Liver (tissue), 9 donors: ENCODE results near the gene KLK13. TPM values are rescaled to one million over a fixed set of nuclear protein-coding genes. Genes with fewer than 3 reads are reported as not detected.

Experiments used
- DNase-seq: peaks from one replicate; pipeline ENCODE4 v3.0.0-alpha.2; 2017; ENCODE audit warnings: low spot score
- H3K27ac ChIP-seq, 2 donors: one replicate each; pipeline ENCODE4 v1.7.0; 2013; ENCODE audit warnings: inconsistent platforms in 2 of 2, low read length in 2 of 2, control low read depth in 1 of 2, low read depth in 1 of 2, mild to moderate bottlenecking in 1 of 2
- H3K27me3 ChIP-seq, 4 donors: one replicate each; pipeline versions ENCODE4 v1.6.1 to v1.7.0; 2013; ENCODE audit warnings: low read length in 3 of 4, inconsistent platforms in 1 of 4, mild to moderate bottlenecking in 1 of 4, moderate library complexity in 1 of 4; ENCODE audit not compliant: control insufficient read depth in 4 of 4, insufficient read depth in 4 of 4
- H3K36me3 ChIP-seq, 4 donors: one replicate each; pipeline versions ENCODE4 v1.6.1 to v1.7.0; 2013; ENCODE audit warnings: low read length in 3 of 4, mild to moderate bottlenecking in 3 of 4, low read depth in 1 of 4, moderate library complexity in 1 of 4; ENCODE audit not compliant: control insufficient read depth in 4 of 4, insufficient read depth in 3 of 4
- H3K4me1 ChIP-seq, 4 donors: one replicate each; pipeline versions ENCODE4 v1.6.1 to v1.7.0; 2013; ENCODE audit warnings: low read length in 3 of 4, mild to moderate bottlenecking in 3 of 4, moderate library complexity in 1 of 4; ENCODE audit not compliant: control insufficient read depth in 4 of 4, insufficient read depth in 4 of 4
- H3K4me3 ChIP-seq, 3 donors: one replicate each; pipeline versions ENCODE4 v1.6.1 to v1.7.0; 2013; ENCODE audit warnings: low read length in 3 of 3, control low read depth in 1 of 3, low read depth in 1 of 3, mild to moderate bottlenecking in 1 of 3
- H3K9ac ChIP-seq, 2 donors: one replicate each; pipeline ENCODE4 v1.7.0; 2013; ENCODE audit warnings: low read length in 2 of 2, mild to moderate bottlenecking in 2 of 2, moderate library complexity in 2 of 2, control low read depth in 1 of 2, low read depth in 1 of 2
- H3K9me3 ChIP-seq, 4 donors: one replicate each; pipeline versions ENCODE4 v1.6.1 to v1.7.0; 2013; ENCODE audit warnings: low read length in 3 of 4; ENCODE audit not compliant: control insufficient read depth in 4 of 4
- ATF3 ChIP-seq: IDR thresholded peaks from 2 replicates; pipeline ENCODE4 v1.6.1; 2016; ENCODE audit warnings: antibody characterized with exemption
- CTCF ChIP-seq: fragments of 150-350 bp; IDR thresholded peaks from 2 replicates; pipeline ENCODE4 v1.5.1; 2017; ENCODE audit warnings: improper control_type of control experiment, low read depth, low read length; ENCODE audit not compliant: missing input control
- EGR1 ChIP-seq, 2 donors: IDR thresholded peaks; 2 replicates each; pipeline ENCODE4 v1.6.1; 2016 to 2018; ENCODE audit warnings: antibody characterized with exemption in 2 of 2, low read depth in 2 of 2
- FOXA1 ChIP-seq: IDR thresholded peaks from 2 replicates; pipeline ENCODE4 v1.6.1; 2016; ENCODE audit warnings: antibody characterized with exemption
- FOXA2 ChIP-seq: IDR thresholded peaks from 2 replicates; pipeline ENCODE4 v1.6.1; 2016; ENCODE audit warnings: antibody characterized with exemption
- GABPA ChIP-seq, 2 donors: IDR thresholded peaks in 1 of 2; conservative IDR thresholded peaks in 1 of 2; 2 replicates each; pipeline ENCODE4 v1.6.1; 2016; ENCODE audit warnings: antibody characterized with exemption in 2 of 2, mild to moderate bottlenecking in 1 of 2, moderate library complexity in 1 of 2
- HNF4A ChIP-seq, 2 donors: conservative IDR thresholded peaks; 2 replicates each; pipeline ENCODE4 v1.6.1; 2016; ENCODE audit warnings: antibody characterized with exemption in 2 of 2, mild to moderate bottlenecking in 2 of 2
- HNF4G ChIP-seq: IDR thresholded peaks from 2 replicates; pipeline ENCODE4 v1.6.1; 2016; ENCODE audit warnings: antibody characterized with exemption
- MAX ChIP-seq: IDR thresholded peaks from 2 replicates; pipeline ENCODE4 v1.6.1; 2016; ENCODE audit warnings: antibody characterized with exemption
- RAD21 ChIP-seq, 2 donors: IDR thresholded peaks; 2 replicates each; pipeline ENCODE4 v1.6.1; 2016; ENCODE audit warnings: antibody characterized with exemption in 2 of 2, mild to moderate bottlenecking in 2 of 2
- RXRA ChIP-seq, 2 donors: IDR thresholded peaks; 2 replicates each; pipeline ENCODE4 v1.6.1; 2017 to 2018; ENCODE audit warnings: antibody characterized with exemption in 2 of 2, mild to moderate bottlenecking in 1 of 2
- SP1 ChIP-seq: IDR thresholded peaks from 2 replicates; pipeline ENCODE4 v1.6.1; 2018; ENCODE audit warnings: antibody characterized with exemption, mild to moderate bottlenecking
- TAF1 ChIP-seq: conservative IDR thresholded peaks from 2 replicates; pipeline ENCODE4 v1.6.1; 2016; ENCODE audit warnings: antibody characterized with exemption, mild to moderate bottlenecking
- YY1 ChIP-seq: IDR thresholded peaks from 2 replicates; pipeline ENCODE4 v1.6.1; 2016; ENCODE audit warnings: antibody characterized with exemption, mild to moderate bottlenecking
- ZBTB33 ChIP-seq: IDR thresholded peaks from 2 replicates; pipeline ENCODE4 v1.6.1; 2016; ENCODE audit warnings: antibody characterized with exemption
- WGBS: extraction: QIAGEN DNeasy Blood & Tissue Kit; methylation state at CpG from one replicate; pipeline ENCODE4 v1.1.7; 2013; 5-methylcytosine and 5-hydroxymethylcytosine counted together
- polyA plus RNA-seq, 2 donors: library from polyadenylated mRNA; stranded (reverse) in 1 of 2; unstranded in 1 of 2; fragments of 200-250 nt in 1 of 2; fragments of >200 nt in 1 of 2; fragmentation: Nextera tagmentation in 1 of 2; extraction: Ambion mirVana in 1 of 2; gene quantifications; one replicate each; pipeline versions ENCODE4 v1.2.1 to v1.2.3, GENCODE V29; 2013 to 2015
- total RNA-seq, 2 donors: library from RNA; depleted of rRNA; stranded (reverse); fragments of >200 nt; gene quantifications; one replicate each; pipeline ENCODE4 v1.2.3, GENCODE V29; 2014
- donor health status: healthy.
- donor health status: healthy.
- donor health status: healthy.
- donor health status: healthy.
- donor health status: healthy.

Gene KLK13
- total and polyA plus RNA-seq, 4 donors: not detected

GRCh38 chr19:51040151-51040550 is 24.7 kb downstream of the KLK13 start (continued):
- no peak for TF ChIP-seq SP1

- WGBS: 38% methylated on average over 9 of the region's 9 CpGs
Measured at GRCh38 chr19:51036519-51036918, 28.4 kb downstream of the KLK13 start.

GRCh38 chr19:51034704-51035103 is 30.2 kb downstream of the KLK13 start, which contains the start of gene KLK12:
TSS of gene KLK12 (minus strand) at chr19:51035002. CDS start at chr19:51034621, 381 bp downstream.
- no peak within 1 kb of the TSS for H3K9ac ChIP-seq
- DNase-seq: no peak
- peaks cover 0 to 3% (median 0%) of the 10 kb centered on the region in 4 donors for H3K9me3 ChIP-seq

More at GRCh38 chr19:51036519-51036918, 28.4 kb downstream of the KLK13 start:
- H3K9ac ChIP-seq: no peak overlapping the region
- H3K4me3 ChIP-seq: no peak overlapping the region
- TF ChIP-seq YY1: no peak
- no peak for TF ChIP-seq FOXA2
- TF ChIP-seq TAF1: no peak
- no peak for TF ChIP-seq SP1
- no peak for TF ChIP-seq EGR1 (IDR thresholded peaks at IDR 0.05; ENCODE audit: low read depth in 2 of 2)
- TF ChIP-seq FOXA1: no peak
- DNase-seq: no peak
- H3K27me3 ChIP-seq: no peaks in the 10 kb centered on the region
- H3K27ac ChIP-seq: no peak overlapping the region
- no peaks in the 10 kb centered on the region for H3K9me3 ChIP-seq
- no peaks in the 10 kb centered on the region for H3K4me1 ChIP-seq
- H3K36me3 ChIP-seq: no peaks in the 10 kb centered on the region

More at GRCh38 chr19:51034704-51035103, 30.2 kb downstream of the KLK13 start, which contains the start of gene KLK12:
- Histone ChIP-seq H3K27ac (no peak within 1 kb of the TSS), H3K4me3 (no peak within 1 kb of the TSS), H3K27me3 (no peaks in the 10 kb centered on the region), H3K36me3 (no peaks in the 10 kb centered on the region), H3K4me1 (no peaks in the 10 kb centered on the region)
- 36% methylated on average over 11 of the region's 11 CpGs for WGBS
- TF ChIP-seq RXRA (IDR thresholded peaks at IDR 0.05) (no peak), GABPA (IDR thresholded peaks at IDR 0.05 in 1 of 2, conservative IDR thresholded peaks at IDR 0.05 in 1 of 2) (no peak), CTCF (no peak), RAD21 (IDR thresholded peaks at IDR 0.05) (no peak), FOXA2 (no peak), EGR1 (IDR thresholded peaks at IDR 0.05; ENCODE audit: low read depth in 2 of 2) (no peak), HNF4G (no peak), YY1 (no peak), ATF3 (no peak), TAF1 (no peak), MAX (no peak), HNF4A (conservative IDR thresholded peaks at IDR 0.05) (no peak), ZBTB33 (no peak), SP1 (no peak)
